GM12878 (cell line): Measurements from ENCODE around the gene CLIC3. TPM values are rescaled to one million over a fixed set of nuclear protein-coding genes. Genes with fewer than 3 reads are reported as not detected.
A peak's percentile ranks its signal among the peaks of the same experiment; 100 is the strongest.

Source experiments
- ATAC-seq: fragments of 200-7000 bp; cut with Tn5 transposase; 3 replicates; pipeline ENCODE4 v1.9.1; 2020; ENCODE audit warnings: mild to moderate bottlenecking, moderate library complexity
- BruUV-seq: library from RNA; stranded (reverse); fragments of 400-500 nt; replicated peaks from 2 replicates; lab custom pipeline; 2021; lab: Mats Ljungman, UMichigan
- CTCF ChIA-PET: fragments of 300-600 bp; sonication (Branson Sonifier 250); formaldehyde crosslinking; extraction: SDS; loops from one replicate; lab custom pipeline; 2021; ENCODE audit warnings: inconsistent platforms; lab: Yijun Ruan, JAX
- POLR2A ChIA-PET: fragments of 350-600 bp; formaldehyde crosslinking; extraction: SDS; loops from one replicate; lab custom pipeline; 2021; ENCODE audit warnings: inconsistent platforms; lab: Charles Lee
- RAD21 ChIA-PET: fragments of 300-600 bp; sonication (Branson Sonifier 250); formaldehyde crosslinking; loops from one replicate; lab custom pipeline; 2023; ENCODE audit warnings: antibody characterized with exemption; ENCODE audit not compliant: unreplicated experiment; lab: Charles Lee
- SMC1A ChIA-PET: fragments of 300-600 bp; sonication (Branson Sonifier 250); formaldehyde crosslinking; loops from one replicate; lab custom pipeline; 2023; ENCODE audit not compliant: unreplicated experiment, uncharacterized antibody; lab: Charles Lee
- DNase-seq: peaks from one replicate; pipeline ENCODE4 v3.0.0-alpha.2; 2011; ENCODE audit warnings: low read depth, low spot score
- FAIRE-seq: peaks from 3 replicates; lab custom pipeline; 2011; peaks lifted over from hg19 to GRCh38; lab: Jason Lieb, UNC
- H2AFZ ChIP-seq: 2 replicates; pipeline ENCODE4 v1.6.0; 2011; ENCODE audit warnings: low read depth, low read length, control low read depth; ENCODE audit not compliant: control insufficient read depth
- H3K27ac ChIP-seq: 2 replicates; pipeline ENCODE4 v1.5.1; 2011; ENCODE audit warnings: control low read depth; ENCODE audit not compliant: control insufficient read depth, insufficient read depth
- H3K27me3 ChIP-seq, 2 experiments: replicated peaks in 1 of 2; 2 replicates each; pipeline versions ENCODE4 v1.6.0 to v1.6.1; 2011; ENCODE audit warnings: low read length in 1 of 2; ENCODE audit not compliant: control insufficient read depth in 2 of 2, insufficient read depth in 2 of 2
- H3K36me3 ChIP-seq, 2 experiments: 2 replicates each; pipeline ENCODE4 v1.5.1; 2011; ENCODE audit warnings: low read length in 1 of 2; ENCODE audit not compliant: control insufficient read depth in 2 of 2, insufficient read depth in 2 of 2
- H3K4me1 ChIP-seq: 2 replicates; pipeline ENCODE4 v1.6.1; 2011; ENCODE audit warnings: mild to moderate bottlenecking, low read length, moderate library complexity, mixed read lengths; ENCODE audit not compliant: control insufficient read depth, insufficient read depth
- H3K4me2 ChIP-seq: 2 replicates; pipeline ENCODE4 v1.6.0; 2011; ENCODE audit warnings: control low read depth; ENCODE audit not compliant: control insufficient read depth, insufficient read depth
- H3K4me3 ChIP-seq: fragments of 200-600 bp; sonication (generic); 2 replicates; pipeline ENCODE4 v1.5.1; 2016
- H3K79me2 ChIP-seq: 2 replicates; pipeline ENCODE4 v1.6.0; 2011; ENCODE audit warnings: low read length; ENCODE audit not compliant: control insufficient read depth, insufficient read depth
- H3K9ac ChIP-seq: 2 replicates; pipeline ENCODE4 v1.8.0; 2011; ENCODE audit warnings: low read length, control low read depth, mixed read lengths; ENCODE audit not compliant: control insufficient read depth, insufficient read depth
- H3K9me3 ChIP-seq: replicated peaks from 3 replicates; pipeline ENCODE4 v1.5.1; 2011; ENCODE audit warnings: mild to moderate bottlenecking, low read length; ENCODE audit not compliant: control insufficient read depth, insufficient read depth
- H4K20me1 ChIP-seq: 2 replicates; pipeline ENCODE4 v1.6.0; 2011; ENCODE audit not compliant: control insufficient read depth, insufficient read depth
- BHLHE40 ChIP-seq, 2 experiments: fragments of 450-650 bp in 1 of 2; IDR thresholded peaks; 2 replicates each; pipeline ENCODE4 v1.6.1; 2011 to 2017; ENCODE audit warnings: low read depth in 2 of 2, borderline replicate concordance in 1 of 2, improper control_type of control experiment in 1 of 2, low read length in 1 of 2, mild to moderate bottlenecking in 1 of 2
- ZNF592 ChIP-seq: fragments of 450-650 bp; IDR thresholded peaks from 2 replicates; pipeline ENCODE4 v1.6.1; 2017; ENCODE audit warnings: mild to moderate bottlenecking, moderate library complexity
- WGBS: methylation state at CpG from one replicate; pipeline ENCODE4 v1.1.6; 2016; ENCODE audit warnings: low lambda C conversion rate; ENCODE audit not compliant: insufficient replicate concordance, insufficient coverage; ENCODE audit errors: missing lambda C conversion rate; 5-methylcytosine and 5-hydroxymethylcytosine counted together
- in situ Hi-C: fragments of 300-500 bp; cut with MboI; formaldehyde crosslinking; loops from 9 replicates; pipeline ENCODE4 v1.14.3; 2018; ENCODE audit warnings: mixed read lengths
- intact Hi-C: fragments of 100-400 bp; cut with micrococcal nuclease; formaldehyde crosslinking; loops from one replicate; pipeline ENCODE4 v1.14.2; 2022; ENCODE audit not compliant: unreplicated experiment
- polyA plus RNA-seq, 11 experiments: library from polyadenylated mRNA; depleted of rRNA in 4 of 11; unstranded in 6 of 11; stranded (reverse) in 5 of 11; fragments of >200 nt; fragmentation: Nextera tagmentation in 4 of 11; fragmentation: Illumina TruSeq in 1 of 11; extraction: Ambion mirVana in 4 of 11; extraction: Trizol in 1 of 11; gene quantifications; 1 replicate in 1 of 11; 2 replicates in 10 of 11; pipeline versions ENCODE4 v1.2.1 to v1.2.3, GENCODE V29; 2011 to 2016; ENCODE audit warnings: inconsistent platforms in 2 of 11, missing spikeins in 2 of 11, low read depth in 1 of 11
- total RNA-seq, 4 experiments: library from RNA; depleted of rRNA in 3 of 4; stranded (reverse); fragments of >200 nt in 3 of 4; fragmentation: Illumina TruSeq in 1 of 4; extraction: Trizol in 1 of 4; gene quantifications; 2 replicates each; pipeline versions ENCODE4 v1.2.1 to v1.2.3, GENCODE V29; 2013 to 2021

Gene CLIC3
- total and polyA plus RNA-seq, 10 of the 15 experiments (the other 5 are each of a cell fraction or from before 2014, with no cell fraction given) = 0.31 TPM; not detected in 9

- Histone ChIP-seq H3K4me1 (peaks cover 20% of the 10 kb centered on the region), H3K36me3 (no peaks in the 10 kb centered on the region), H3K27me3 (peaks cover 0 to 2% of the 10 kb centered on the region in 2 experiments; a peak in 2 of 4 replicates), H3K27ac (no peak overlapping the region), H3K4me3 (no peak overlapping the region), H4K20me1 (no peaks in the 10 kb centered on the region), H3K79me2 (no peaks in the 10 kb centered on the region), H3K9ac (no peak overlapping the region), H2AFZ (no peak overlapping the region), H3K4me2 (no peak overlapping the region), H3K9me3 (no peaks in the 10 kb centered on the region)
- ChIA-PET RAD21 (interaction anchor here (1.7 kb wide), 1 partner anchor 10 kb away, joined by 6 read pairs; no protein-coding TSS in a partner anchor), SMC1A (interaction anchor here (1.8 kb wide), 1 partner anchor 77 kb away, joined by 6 read pairs; no protein-coding TSS in a partner anchor), POLR2A (no interaction called here), CTCF (interaction anchor here (1.1 to 2.9 kb wide), 6 partner anchors 10 to 237 kb away, joined by 3 to 19 read pairs (median 4); partner anchors contain the start of gene PAXX)
- peak; percentile 18 for ATAC-seq
- intact Hi-C loops = no loop called here
- WGBS = 16% methylated on average over 21 of the region's 21 CpGs
- TF ChIP-seq ZNF592 (no peak), BHLHE40 (IDR thresholded peaks at IDR 0.05; ENCODE audit: borderline replicate concordance in 1 of 2, low read depth in 2 of 2, low read length in 1 of 2) (peak in 1 of 2 experiments; percentile 66; a peak in 1 of 4 replicates)
- no peak for FAIRE-seq
- no peak for DNase-seq
- in situ Hi-C loops = no loop called here
- no TSS peak for BruUV-seq
These were observed 29.2 kb upstream of the CLIC3 start for GRCh38 chr9:137025517-137025966.
